HG02973 (cell line): ENCODE results near the gene LYSMD2.

Experiments used
- ATAC-seq: cut with Tn5 transposase; IDR thresholded peaks from one replicate; pipeline ENCODE4 v1.9.1; 2021; ENCODE audit warnings: moderate library complexity; ENCODE audit not compliant: unreplicated experiment

Gene LYSMD2

DNA sequence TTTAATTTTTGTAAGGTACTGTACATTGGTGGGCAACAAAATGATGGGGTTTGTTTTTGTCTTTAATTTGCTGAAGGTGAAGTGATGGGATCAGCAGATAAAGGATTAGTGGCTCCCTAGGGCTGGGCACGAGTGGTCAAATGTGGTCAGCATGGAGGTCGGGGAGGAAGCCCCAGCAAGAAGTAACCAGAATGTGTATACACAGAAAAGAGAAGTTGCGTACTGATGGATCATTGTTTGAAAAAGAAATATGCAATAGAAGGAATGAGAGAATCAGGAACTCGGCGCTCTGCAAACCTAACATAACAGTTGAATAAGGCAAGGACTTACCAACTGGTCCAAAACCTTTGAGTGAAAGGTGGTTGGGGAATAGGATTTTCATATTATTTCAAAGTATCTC is 15.4 kb upstream of the LYSMD2 start:
- no peak for ATAC-seq

DNA sequence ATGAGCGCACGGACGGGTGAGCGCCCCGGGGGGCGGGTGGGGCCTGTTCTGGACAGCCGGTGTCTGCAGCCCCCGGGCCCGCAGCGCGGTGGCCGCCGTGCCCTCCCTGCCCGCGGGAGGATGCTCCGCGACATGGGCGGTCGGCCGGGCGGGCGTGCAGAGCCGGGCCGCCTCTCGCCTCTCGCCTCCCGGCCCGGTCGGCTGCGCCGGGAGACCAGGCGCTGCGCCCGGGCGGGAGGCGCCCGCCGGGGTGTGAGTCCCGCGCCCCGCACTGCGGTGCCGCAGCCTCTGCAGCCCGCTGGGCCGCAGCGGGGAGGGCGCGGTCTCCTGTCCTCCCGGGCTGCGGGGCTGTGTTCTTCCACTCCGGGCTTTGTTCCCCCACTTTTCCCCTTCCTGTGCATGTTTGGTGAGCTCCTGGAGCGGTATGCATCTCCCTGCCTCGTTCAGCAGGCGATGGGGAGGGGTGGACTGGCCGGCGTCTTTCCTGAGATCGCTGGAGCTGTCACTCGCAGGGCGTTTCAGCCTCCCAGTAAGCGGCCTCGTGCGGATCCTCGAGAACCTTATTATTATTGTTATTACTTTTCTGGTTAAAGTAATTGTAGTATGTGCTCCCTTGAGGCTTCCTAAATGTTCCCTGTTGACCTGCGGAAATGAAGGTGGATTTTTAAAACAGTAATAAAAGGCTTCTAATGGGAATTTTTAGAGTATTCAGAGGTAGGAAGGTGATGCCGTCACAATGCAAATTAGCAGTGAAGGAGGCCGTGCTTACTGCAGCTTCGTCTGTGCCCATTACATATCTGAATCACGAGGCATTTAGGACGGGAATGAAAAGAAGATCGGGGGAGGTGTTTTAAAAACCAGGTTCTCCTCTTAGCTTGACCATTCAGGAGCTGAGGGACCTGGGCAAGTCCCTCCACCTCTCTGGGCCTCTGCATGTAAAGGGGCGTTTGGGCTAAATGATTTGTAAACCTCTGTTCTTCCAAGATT is 14.5 kb upstream of the LYSMD2 start:
- peak; percentile 26 for ATAC-seq

DNA sequence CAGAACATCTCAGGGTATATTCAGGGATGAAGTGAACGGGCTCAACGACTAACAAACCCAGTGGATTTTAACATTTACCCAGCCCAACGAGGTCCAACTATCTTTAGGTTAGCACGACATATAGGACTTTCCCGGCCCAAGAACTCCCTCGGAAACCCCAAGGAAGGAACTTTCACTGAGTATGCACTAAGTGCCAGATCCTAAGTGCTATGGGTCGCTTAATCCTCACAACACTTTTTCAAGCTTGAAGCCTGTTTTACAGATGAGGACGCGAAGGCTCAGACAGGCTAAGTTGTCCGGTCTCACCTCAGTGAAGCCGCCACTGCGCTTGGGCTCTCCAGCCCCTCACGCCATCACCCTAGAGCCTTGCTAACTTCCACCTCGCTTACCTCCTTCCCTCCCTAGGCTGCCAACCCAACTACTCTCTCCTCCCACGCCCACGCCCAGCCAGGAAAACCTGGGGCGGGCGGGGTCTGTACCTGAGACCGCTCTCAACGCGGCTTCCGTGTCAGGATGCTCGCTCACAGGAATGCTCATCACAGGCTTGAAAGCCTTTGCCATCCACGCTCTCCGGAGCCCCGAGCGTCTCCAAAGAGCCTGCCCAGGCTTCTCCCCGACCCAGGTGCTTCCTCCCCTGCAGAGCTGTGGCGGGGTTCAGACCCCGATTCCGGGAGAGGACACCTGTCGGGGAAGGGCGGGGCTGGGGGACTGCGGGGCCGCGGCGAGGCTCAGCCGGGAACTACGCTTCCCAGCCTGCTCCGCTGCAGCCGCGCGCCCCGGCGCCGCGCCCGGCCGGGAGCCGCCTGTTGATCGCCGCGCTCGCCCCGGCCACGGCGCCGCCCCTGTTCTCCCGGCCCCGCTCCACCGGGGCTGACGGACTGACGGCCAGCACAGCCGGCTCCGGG is 13.6 kb upstream of the LYSMD2 start, which contains the start of gene TMOD2:
TSS of gene TMOD2 (plus strand) at position 806 of the 905 bp plus-strand sequence. CDS start 14,845 bp downstream, outside the sequence.
- ATAC-seq: peak; percentile 76

DNA sequence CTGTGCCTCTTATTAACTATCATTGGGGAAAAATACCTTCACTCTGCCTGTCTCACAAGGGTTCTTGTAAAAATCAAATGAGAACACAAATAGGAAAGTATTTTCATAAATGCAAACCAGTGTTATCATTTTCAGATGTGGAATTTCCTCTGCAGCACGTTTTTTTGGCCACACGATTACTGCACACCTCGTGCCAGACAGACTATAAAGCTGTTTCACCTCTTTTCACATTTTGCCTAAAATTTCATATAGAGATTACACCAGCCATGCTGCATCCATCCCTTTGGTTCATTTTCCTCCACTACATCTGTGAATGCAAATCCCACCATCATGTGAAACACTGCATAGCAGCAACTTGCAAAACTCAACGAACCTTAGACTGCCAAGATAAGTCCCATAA is 12.7 kb upstream of the LYSMD2 start:
- ATAC-seq: no peak

DNA sequence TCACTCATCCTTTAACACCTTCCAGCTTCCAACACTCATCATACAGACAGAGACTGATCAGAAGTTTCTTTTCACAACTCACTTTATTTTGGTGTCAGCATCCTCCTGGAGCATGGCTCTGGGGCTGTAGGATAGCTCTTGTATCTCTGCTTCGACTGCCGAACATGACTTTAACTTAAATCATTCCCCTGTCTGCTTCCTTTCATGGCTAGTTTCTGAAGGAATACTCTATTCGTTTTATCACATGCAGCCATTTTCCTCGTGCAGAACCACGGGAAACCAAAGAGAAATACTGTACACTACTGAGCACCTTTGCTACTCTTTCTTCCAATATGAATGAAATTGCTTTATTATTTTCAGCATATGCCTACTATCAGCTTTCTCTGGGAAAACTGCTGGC is 11.9 kb upstream of the LYSMD2 start:
- ATAC-seq: no peak

DNA sequence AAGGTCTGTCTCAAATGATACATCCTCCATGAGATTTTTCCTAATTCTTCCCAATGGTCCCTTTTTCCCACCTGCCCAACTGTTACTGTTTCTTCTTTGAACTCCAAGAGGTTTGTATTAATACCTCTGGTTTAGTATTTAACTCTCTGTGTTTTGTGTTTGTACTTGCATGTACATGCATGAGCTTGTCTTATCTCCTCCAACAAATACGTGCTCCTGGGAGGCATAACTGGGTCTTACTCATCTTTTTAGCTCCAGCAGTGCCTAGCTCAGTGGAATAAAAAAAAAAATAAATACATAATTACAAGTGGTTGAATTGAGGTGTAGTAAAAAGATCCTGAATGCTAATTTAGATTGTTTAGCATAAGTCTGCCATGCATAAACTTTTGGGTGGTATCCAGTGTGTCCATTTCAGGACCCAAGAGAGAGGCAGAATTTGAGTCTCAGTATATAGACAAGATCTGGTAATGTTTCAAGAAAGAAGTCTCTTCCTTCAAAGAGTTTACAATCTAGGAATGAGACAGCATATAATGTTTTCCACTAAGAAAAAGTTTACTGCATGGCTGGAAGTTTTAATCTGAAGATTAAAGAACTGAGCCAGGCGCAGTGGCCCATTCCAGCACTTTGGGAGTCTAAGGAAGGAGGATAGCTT is 1.7 kb upstream of the LYSMD2 start:
- ATAC-seq: no peak

DNA sequence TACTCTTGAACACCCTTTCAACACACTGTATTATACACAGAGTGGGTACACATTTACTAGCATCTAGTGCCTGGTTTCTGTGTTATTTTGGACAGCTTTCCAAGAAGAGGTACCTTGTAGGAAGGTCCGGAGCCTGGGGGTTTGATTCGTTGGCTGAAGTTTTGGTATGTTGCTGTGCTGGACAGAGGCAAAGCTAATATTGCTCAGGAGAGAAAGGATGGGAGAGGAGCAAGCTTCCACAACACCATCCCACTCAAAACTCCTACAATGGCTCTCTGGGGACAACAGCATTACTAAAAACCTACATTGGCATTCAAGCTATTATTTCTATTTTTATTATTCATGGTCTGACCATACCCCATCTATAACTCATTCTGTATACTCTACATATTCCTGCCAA is 1.1 kb upstream of the LYSMD2 start:
- ATAC-seq: no peak

DNA sequence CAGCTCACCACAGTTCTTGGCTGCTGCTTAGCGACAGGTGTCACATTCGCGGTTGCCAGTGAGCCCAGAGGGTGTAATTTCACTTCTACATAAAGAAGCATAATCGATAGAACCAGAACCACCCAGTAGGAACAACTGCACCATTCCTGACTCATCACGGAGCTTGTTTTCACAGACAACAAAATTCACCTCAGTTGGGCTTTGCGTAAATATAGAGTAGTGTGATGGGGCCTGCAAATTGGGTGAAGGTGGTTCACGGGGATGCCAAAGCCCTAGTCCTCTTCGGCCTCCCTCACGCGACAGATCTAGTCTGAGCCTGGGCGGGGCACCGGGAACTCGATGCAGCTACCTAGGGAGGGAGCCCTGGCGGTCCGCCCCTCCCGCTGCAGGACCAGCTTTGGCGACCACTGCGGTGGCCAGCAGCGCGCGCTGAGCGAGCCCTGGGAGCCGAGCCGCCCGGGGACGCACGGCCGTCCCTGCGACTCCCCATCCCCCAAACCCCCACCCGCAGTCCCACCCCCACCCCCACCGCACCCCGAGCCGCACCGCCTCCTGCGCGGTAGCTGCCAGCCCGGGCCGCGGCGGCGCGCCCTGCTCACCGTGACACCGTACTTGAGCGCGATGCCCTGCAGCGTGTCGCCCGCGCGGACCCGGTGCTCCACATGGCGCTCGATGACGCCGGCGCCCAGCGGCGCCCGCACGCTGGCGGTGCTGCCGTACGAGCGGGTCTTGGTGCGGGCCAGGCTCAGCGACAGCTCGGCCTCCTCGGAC is 519 bp downstream of the LYSMD2 start:
- ATAC-seq: peak; percentile 19

DNA sequence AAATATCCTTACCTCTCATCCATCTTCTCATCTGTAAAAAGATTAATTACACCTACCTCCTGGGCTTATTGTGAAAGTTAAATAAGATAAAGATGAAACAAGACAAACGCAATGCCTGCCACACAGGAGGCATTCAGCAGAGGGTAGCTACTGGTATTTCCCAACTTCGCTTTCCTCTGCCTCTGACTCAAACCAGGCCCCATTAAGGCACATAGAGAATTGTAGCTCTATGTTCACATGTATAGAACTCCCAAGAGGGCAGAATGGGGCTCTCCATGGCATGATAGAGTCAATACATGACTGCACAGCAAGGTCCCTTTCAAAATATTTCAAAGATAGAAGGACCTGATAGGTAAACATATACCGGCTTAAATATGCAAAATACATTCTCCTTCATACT is 1.4 kb downstream of the LYSMD2 start:
- ATAC-seq: no peak

DNA sequence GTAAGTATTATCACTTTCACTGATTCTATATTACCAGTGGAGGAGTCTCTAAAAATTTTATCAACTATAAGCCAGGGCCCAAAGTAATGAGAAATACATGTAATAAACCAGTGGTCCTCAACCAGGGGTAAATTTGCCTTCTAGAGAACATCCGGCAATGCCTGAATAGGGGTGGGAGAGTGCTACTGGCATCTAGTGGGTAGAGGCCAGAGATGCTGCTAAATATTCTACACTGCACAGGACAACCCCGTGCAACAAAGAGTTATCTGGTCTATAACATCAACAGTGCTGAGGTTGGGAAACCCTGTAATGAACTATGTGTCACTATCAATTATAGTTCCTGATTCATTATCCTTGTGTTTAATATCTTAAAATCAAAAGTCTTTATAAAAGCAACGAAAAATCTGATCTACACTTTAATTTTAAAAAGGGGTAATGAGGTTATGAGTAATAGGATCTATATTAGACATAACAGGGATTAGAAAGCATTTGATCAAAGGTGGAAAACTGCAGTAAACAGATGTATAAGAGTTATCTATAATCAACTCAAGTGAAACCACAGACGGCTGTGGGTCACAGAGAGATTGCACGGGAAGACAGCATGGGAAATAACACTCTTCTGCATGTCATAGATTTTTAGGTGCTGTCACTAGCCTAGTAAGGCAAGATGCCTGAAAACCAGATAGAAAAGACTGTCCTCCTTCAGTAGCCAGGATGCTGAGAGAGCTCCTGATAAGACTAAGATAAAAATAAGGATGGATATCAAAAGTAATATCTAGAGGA is 2.0 kb downstream of the LYSMD2 start:
- no peak for ATAC-seq

DNA sequence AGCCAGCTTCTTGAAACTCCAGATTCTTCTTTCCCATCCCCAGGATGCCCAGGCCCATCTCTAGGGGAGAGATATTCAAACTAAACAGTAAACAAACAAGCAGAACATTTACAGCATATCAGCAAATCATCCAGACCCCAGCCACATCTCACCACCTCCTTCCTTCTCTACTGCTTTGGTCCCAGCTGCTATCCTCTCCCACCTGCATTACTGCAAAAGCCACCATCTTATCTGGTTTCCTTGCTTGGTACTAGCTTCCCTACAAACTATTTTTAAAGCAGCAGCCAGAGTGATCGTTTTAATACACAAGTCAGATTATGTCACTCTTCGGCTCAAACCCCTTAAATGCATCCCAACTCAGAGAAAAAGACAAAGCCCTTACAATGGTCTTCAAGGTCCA is 4.8 kb downstream of the LYSMD2 start:
- no peak for ATAC-seq

DNA sequence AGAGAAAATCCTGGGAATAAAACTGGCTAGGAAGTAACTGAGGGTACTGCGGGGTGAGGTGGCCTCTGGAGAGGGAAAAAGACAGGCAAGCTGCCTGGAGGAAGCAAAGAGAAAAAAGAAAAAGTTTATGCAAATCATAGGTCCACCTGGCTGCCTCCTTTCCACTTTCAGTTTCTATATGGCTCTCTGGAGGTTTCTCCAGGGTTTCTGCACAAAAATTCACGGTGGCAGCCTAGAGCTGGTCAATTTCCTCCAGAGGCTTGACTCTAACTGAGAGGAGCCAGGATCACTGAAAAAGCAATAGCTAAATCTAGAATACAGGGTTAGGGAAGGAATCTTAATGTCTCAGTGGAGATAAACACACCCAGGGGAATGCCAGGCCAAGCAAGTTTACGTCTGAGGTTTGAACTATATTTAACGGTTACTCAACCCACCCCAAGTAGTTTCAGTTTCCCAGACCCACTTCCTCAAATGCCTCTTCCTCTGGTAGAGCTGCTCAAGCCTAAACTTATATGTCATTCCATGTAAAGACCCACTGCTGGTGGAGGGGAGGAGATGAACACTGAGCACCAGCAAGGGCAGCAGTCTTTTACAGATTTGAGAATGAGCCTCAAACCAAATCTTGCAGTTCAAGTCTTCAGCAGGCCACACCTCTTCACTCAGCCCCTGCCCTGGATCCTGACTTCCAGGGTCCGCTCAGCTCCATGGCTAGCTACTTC is 5.7 kb downstream of the LYSMD2 start:
- ATAC-seq: peak; percentile 54

DNA sequence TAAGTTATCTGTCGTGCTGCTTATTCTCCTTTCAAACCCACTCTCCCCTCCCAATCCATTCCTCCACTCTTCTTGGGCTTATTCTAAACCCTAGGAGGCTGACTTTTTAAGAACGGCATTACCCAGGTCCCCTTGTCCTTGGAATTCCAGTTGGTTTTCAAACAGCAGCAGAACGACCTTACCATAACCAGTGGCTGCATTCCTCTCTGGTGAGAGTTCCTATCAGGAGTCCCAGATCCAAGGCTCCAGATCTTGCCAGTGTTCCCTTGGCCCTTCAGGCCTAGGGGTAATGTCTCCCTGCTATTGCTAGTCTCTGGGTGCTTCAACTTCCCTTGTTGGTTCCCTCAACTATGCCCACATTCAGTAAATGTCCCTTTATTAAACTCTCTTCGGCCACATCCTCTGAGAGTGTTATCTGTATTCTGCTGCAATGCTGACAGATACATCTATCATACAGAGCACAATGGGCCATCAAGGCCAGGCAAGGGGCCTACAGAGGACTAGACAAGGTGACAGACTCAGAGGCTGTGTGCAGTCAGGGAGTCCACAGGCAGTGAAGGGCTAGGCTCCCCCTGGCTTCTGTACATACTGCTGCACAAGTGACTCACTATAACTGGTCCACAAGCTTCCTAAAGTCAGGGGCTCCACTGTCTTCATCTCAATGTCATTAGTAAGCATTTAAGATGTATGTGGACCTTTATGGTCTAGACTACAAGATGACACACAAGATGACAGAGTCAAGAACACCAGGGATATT is 10.1 kb downstream of the LYSMD2 start:
- ATAC-seq: no peak

DNA sequence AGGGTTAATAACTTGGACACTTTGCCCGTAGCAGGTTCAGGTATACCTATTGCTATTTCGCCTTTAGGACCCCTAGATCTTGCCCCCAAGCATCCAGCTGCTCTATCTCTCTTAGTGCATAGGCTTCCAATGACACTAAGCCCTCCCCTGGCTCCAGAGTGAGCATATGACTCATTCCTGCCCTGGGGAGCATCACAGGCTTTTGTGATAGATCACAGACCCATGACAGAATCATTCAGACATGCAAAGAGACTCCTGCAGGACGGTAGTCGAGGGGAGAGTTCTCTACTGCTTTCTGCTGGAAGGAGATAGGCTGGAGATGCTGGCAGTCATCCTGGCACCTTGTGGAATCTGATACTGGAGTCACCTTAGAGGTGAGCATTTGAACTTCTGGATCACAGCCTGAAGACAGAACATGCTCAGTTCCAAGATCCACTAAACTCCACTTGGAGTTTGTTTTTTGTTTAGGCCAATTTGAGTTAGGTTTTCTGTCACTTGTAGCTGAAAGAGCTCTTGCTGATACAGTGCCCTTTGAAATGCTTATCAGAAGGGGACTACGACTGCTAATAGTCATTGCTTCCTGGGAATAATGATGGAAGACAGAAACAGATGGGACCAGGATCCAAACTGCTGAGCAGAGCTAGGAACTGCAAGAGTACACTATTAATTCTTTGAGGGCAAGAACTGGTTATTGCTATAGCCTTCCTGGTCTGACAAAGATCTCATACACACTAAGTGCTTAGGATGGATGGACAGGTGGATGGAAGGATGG is 11.0 kb downstream of the LYSMD2 start:
- peak; percentile 88 for ATAC-seq

DNA sequence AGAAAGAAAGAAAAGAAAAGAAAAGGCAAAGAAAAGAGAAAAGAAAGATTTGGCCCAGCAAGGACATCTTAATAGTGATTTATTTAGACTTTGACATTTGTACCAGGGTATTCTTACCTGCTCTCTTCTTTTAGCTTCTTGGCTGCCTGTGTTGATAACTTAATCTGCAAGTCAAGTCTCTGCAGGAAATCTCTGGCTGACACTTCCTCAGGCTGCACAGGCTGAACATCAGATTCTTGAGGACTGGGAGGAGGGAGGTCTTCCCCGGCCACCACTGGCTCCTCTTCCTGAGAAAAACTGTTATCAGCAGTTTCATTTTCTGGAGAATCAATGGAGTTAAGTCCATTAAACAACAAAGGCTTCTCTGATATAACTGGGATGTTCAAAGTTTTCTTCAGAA is 12.8 kb downstream of the LYSMD2 start:
- no peak for ATAC-seq

DNA sequence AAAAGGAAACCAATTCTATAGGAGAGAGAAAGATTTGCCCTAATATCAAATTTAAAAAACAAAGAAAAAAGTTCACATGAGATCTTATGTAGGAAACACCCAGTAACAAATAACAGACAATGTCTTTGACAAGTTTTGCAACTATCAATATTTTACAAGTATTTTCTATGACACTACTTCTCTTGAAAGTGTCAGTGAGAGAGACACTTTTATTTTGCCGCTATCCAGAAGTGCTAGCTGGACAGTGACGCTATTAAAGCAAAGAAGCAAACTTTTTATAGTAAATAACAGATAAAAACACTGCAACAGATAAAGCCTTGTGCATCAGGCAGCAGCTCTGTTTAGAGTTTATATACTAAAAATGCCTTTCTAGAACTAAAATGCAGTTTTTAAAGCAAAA is 13.3 kb downstream of the LYSMD2 start:
- ATAC-seq: no peak

DNA sequence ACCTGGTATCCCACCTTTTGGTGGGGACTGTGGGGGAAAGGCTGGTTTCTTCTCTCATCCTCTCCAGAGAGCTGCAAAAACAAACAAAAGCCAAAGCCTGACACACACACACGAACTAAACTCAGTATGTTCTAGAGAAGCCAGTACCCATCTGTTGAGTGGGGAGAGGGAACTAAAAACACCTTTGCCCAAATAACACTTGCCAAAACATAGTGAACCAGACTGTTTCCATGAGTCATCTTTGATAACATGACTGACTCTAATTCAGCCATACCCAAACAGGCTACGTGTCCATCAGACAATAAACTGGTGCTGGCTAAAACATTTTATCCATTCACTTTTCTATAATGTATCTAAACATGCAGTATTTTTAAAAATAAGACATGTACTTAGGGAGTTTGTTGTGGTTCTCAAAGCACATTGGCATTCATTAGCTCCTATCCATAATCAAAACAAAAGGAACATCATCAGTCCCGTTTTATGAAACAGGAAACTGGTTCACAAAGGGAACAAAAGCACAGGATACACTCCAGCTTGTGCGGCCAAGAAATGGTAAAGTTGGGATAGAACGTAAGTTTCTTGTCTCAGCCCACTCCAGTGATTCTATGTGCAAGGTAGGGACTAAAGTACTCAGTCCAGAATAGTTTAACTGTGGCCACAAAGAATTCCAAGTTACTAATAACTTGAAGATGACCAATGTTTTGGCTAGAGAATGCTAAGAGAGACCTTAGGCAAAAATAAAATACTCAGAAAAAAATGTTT is 16.1 kb downstream of the LYSMD2 start:
- no peak for ATAC-seq
